HCT116 (cell line): ENCODE data around the gene KRT33A.

Experiments used
- CTCF ChIP-seq, 3 experiments: fragments of 200-600 bp in 1 of 3; sonication (generic) in 1 of 3; IDR thresholded peaks in 2 of 3; conservative IDR thresholded peaks in 1 of 3; 2 replicates each; pipeline ENCODE4 v1.5.1; 2012 to 2017; ENCODE audit warnings: low read depth in 2 of 3, low read length in 2 of 3, antibody characterized with exemption in 1 of 3, borderline replicate concordance in 1 of 3, control low read depth in 1 of 3, mild to moderate bottlenecking in 1 of 3, mixed read lengths in 1 of 3, mixed run types in 1 of 3, moderate library complexity in 1 of 3; ENCODE audit not compliant: insufficient read depth in 1 of 3
- EZH2 ChIP-seq: fragments of 200-600 bp; sonication (generic); IDR thresholded peaks from 2 replicates; pipeline ENCODE4 v1.6.1; 2017; ENCODE audit warnings: antibody characterized with exemption, mixed run types
- EZH2phosphoT487 ChIP-seq: fragments of 200-600 bp; IDR thresholded peaks from 2 replicates; pipeline ENCODE4 v1.6.1; 2018; ENCODE audit warnings: antibody characterized with exemption, borderline replicate concordance
- MAX ChIP-seq: IDR thresholded peaks from 2 replicates; pipeline ENCODE4 v1.6.1; 2012
- POLR2A ChIP-seq: IDR thresholded peaks from 2 replicates; pipeline ENCODE4 v1.7.0; 2011; ENCODE audit warnings: borderline replicate concordance; ENCODE audit not compliant: insufficient read depth, insufficient read length; ENCODE audit errors: extremely low read depth
- SP1 ChIP-seq: IDR thresholded peaks from 2 replicates; pipeline ENCODE4 v1.6.1; 2012; ENCODE audit warnings: low read depth

GRCh38 chr17:41390411-41390938 is 39.8 kb upstream of the KRT33A start:
- TF ChIP-seq EZH2phosphoT487 (no peak), CTCF (IDR thresholded peaks at IDR 0.05 in 2 of 3, conservative IDR thresholded peaks at IDR 0.05 in 1 of 3; ENCODE audit: borderline replicate concordance in 1 of 3, insufficient read depth in 1 of 3, low read depth in 2 of 3, low read length in 2 of 3) (no peak), MAX (no peak), SP1 (no peak), EZH2 (no peak), POLR2A (no peak)
